Stimulated activated naive CD8-positive, alpha-beta T cell treated with anti-CD3 and anti-CD28 coated beads, Interleukin-15, Interleukin-2, amounts not matched to agents 100 ng/mL and 50 ng/mL, for 24 hours (primary cell): Measurements from ENCODE around the gene SMIM44.
A peak's percentile ranks its signal among the peaks of the same experiment; 100 is the strongest.

Experiments
- H3K27ac Mint-ChIP-seq: one replicate; pipeline ENCODE4 v1.8.0; 2021; ENCODE audit warnings: mild to moderate bottlenecking, mixed read lengths
- H3K27me3 Mint-ChIP-seq: one replicate; pipeline ENCODE4 v1.8.0; 2021; ENCODE audit warnings: mixed read lengths
- H3K36me3 Mint-ChIP-seq: one replicate; pipeline ENCODE4 v1.8.0; 2021; ENCODE audit warnings: low read depth, mixed read lengths
- H3K4me1 Mint-ChIP-seq: one replicate; pipeline ENCODE4 v1.8.0; 2021; ENCODE audit warnings: low read depth, mixed read lengths
- H3K4me3 Mint-ChIP-seq: one replicate; pipeline ENCODE4 v1.8.0; 2021; ENCODE audit warnings: mild to moderate bottlenecking, mixed read lengths
- H3K9me3 Mint-ChIP-seq: one replicate; pipeline ENCODE4 v1.8.0; 2021; ENCODE audit warnings: mixed read lengths

SMIM44 gene

GRCh38 chr19:3479177-3479833 lies 3.9 kb downstream of the SMIM44 start:
- Mint-ChIP-seq H3K4me3 (no peak overlapping the region), H3K27me3 (no peaks in the 10 kb centered on the region), H3K27ac (no peak overlapping the region), H3K4me1 (peaks cover 12% of the 10 kb centered on the region), H3K9me3 (no peaks in the 10 kb centered on the region), H3K36me3 (no peaks in the 10 kb centered on the region)

GRCh38 chr19:3478409-3479176 lies 4.6 kb downstream of the SMIM44 start:
- Mint-ChIP-seq H3K27me3 (no peaks in the 10 kb centered on the region), H3K27ac (no peak overlapping the region), H3K9me3 (no peaks in the 10 kb centered on the region), H3K4me3 (peak overlapping the region; percentile 57), H3K36me3 (no peaks in the 10 kb centered on the region), H3K4me1 (peaks cover 12% of the 10 kb centered on the region)

- Mint-ChIP-seq H3K27me3 (no peaks in the 10 kb centered on the region), H3K36me3 (no peaks in the 10 kb centered on the region), H3K27ac (no peak overlapping the region), H3K9me3 (no peaks in the 10 kb centered on the region), H3K4me1 (peaks cover 12% of the 10 kb centered on the region), H3K4me3 (no peak overlapping the region)
Observed at GRCh38 chr19:3477951-3478350, 5.3 kb downstream of the SMIM44 start.

- Mint-ChIP-seq H3K27ac (no peak overlapping the region), H3K36me3 (no peaks in the 10 kb centered on the region), H3K9me3 (no peaks in the 10 kb centered on the region), H3K4me3 (no peak overlapping the region), H3K4me1 (peaks cover 12% of the 10 kb centered on the region), H3K27me3 (no peaks in the 10 kb centered on the region)
Observed at GRCh38 chr19:3477506-3477905, 5.7 kb downstream of the SMIM44 start.

- no peak overlapping the region for H3K27ac Mint-ChIP-seq
- H3K36me3 Mint-ChIP-seq, result no peaks in the 10 kb centered on the region
- H3K4me1 Mint-ChIP-seq, result peaks cover 12% of the 10 kb centered on the region
- no peak overlapping the region for H3K4me3 Mint-ChIP-seq
- no peaks in the 10 kb centered on the region for H3K9me3 Mint-ChIP-seq
- no peaks in the 10 kb centered on the region for H3K27me3 Mint-ChIP-seq
Observed at GRCh38 chr19:3476830-3477229, 6.4 kb downstream of the SMIM44 start.

- Mint-ChIP-seq H3K27ac (no peak overlapping the region), H3K4me3 (no peak overlapping the region), H3K9me3 (no peaks in the 10 kb centered on the region), H3K36me3 (no peaks in the 10 kb centered on the region), H3K27me3 (no peaks in the 10 kb centered on the region), H3K4me1 (peaks cover 12% of the 10 kb centered on the region)
Observed at GRCh38 chr19:3475449-3475848, 7.8 kb downstream of the SMIM44 start.

- Mint-ChIP-seq H3K9me3 (no peaks in the 10 kb centered on the region), H3K4me1 (peaks cover 12% of the 10 kb centered on the region), H3K36me3 (no peaks in the 10 kb centered on the region), H3K27ac (no peak overlapping the region), H3K27me3 (no peaks in the 10 kb centered on the region), H3K4me3 (no peak overlapping the region)
Observed at GRCh38 chr19:3474614-3475013, 8.6 kb downstream of the SMIM44 start.

- no peaks in the 10 kb centered on the region for H3K27me3 Mint-ChIP-seq
- H3K36me3 Mint-ChIP-seq, result no peaks in the 10 kb centered on the region
- H3K4me1 Mint-ChIP-seq, result peaks cover 12% of the 10 kb centered on the region
- H3K4me3 Mint-ChIP-seq, result no peak overlapping the region
- no peak overlapping the region for H3K27ac Mint-ChIP-seq
- no peaks in the 10 kb centered on the region for H3K9me3 Mint-ChIP-seq
Observed at GRCh38 chr19:3474010-3474409, 9.2 kb downstream of the SMIM44 start.

GRCh38 chr19:3471954-3472655 lies 11.1 kb downstream of the SMIM44 start:
- Mint-ChIP-seq H3K9me3 (peaks cover 3% of the 10 kb centered on the region), H3K27ac (no peak overlapping the region), H3K4me3 (no peak overlapping the region), H3K4me1 (no peaks in the 10 kb centered on the region), H3K36me3 (peaks cover 4% of the 10 kb centered on the region), H3K27me3 (no peaks in the 10 kb centered on the region)

GRCh38 chr19:3470500-3471128 lies 12.6 kb downstream of the SMIM44 start:
- Mint-ChIP-seq H3K27ac (no peak overlapping the region), H3K9me3 (peaks cover 3% of the 10 kb centered on the region), H3K4me3 (no peak overlapping the region), H3K27me3 (no peaks in the 10 kb centered on the region), H3K36me3 (peaks cover 4% of the 10 kb centered on the region), H3K4me1 (no peaks in the 10 kb centered on the region)

- no peaks in the 10 kb centered on the region for H3K27me3 Mint-ChIP-seq
- H3K27ac Mint-ChIP-seq, result no peak overlapping the region
- H3K4me3 Mint-ChIP-seq, result no peak overlapping the region
- H3K9me3 Mint-ChIP-seq, result peaks cover 3% of the 10 kb centered on the region
- no peaks in the 10 kb centered on the region for H3K4me1 Mint-ChIP-seq
- peaks cover 4% of the 10 kb centered on the region for H3K36me3 Mint-ChIP-seq
Observed at GRCh38 chr19:3469638-3470499, 13.4 kb downstream of the SMIM44 start.

GRCh38 chr19:3468211-3468610 lies 15.0 kb downstream of the SMIM44 start:
- no peaks in the 10 kb centered on the region for H3K27me3 Mint-ChIP-seq
- no peaks in the 10 kb centered on the region for H3K4me1 Mint-ChIP-seq
- no peak overlapping the region for H3K4me3 Mint-ChIP-seq
- no peak overlapping the region for H3K27ac Mint-ChIP-seq
- peaks cover 3% of the 10 kb centered on the region for H3K9me3 Mint-ChIP-seq
- peaks cover 4% of the 10 kb centered on the region for H3K36me3 Mint-ChIP-seq

- H3K4me3 Mint-ChIP-seq, result no peak overlapping the region
- no peaks in the 10 kb centered on the region for H3K27me3 Mint-ChIP-seq
- H3K9me3 Mint-ChIP-seq, result peaks cover 3% of the 10 kb centered on the region
- H3K36me3 Mint-ChIP-seq, result peaks cover 7% of the 10 kb centered on the region
- no peaks in the 10 kb centered on the region for H3K4me1 Mint-ChIP-seq
- no peak overlapping the region for H3K27ac Mint-ChIP-seq
Observed at GRCh38 chr19:3467437-3468198, 15.6 kb downstream of the SMIM44 start.

- peaks cover 8% of the 10 kb centered on the region for H3K36me3 Mint-ChIP-seq
- no peaks in the 10 kb centered on the region for H3K27me3 Mint-ChIP-seq
- no peak overlapping the region for H3K27ac Mint-ChIP-seq
- no peaks in the 10 kb centered on the region for H3K4me1 Mint-ChIP-seq
- H3K9me3 Mint-ChIP-seq, result peaks cover 3% of the 10 kb centered on the region
- no peak overlapping the region for H3K4me3 Mint-ChIP-seq
Observed at GRCh38 chr19:3466635-3467034, 16.6 kb downstream of the SMIM44 start.
